ENCODE data around the gene COMMD9.

Gene COMMD9

DNA sequence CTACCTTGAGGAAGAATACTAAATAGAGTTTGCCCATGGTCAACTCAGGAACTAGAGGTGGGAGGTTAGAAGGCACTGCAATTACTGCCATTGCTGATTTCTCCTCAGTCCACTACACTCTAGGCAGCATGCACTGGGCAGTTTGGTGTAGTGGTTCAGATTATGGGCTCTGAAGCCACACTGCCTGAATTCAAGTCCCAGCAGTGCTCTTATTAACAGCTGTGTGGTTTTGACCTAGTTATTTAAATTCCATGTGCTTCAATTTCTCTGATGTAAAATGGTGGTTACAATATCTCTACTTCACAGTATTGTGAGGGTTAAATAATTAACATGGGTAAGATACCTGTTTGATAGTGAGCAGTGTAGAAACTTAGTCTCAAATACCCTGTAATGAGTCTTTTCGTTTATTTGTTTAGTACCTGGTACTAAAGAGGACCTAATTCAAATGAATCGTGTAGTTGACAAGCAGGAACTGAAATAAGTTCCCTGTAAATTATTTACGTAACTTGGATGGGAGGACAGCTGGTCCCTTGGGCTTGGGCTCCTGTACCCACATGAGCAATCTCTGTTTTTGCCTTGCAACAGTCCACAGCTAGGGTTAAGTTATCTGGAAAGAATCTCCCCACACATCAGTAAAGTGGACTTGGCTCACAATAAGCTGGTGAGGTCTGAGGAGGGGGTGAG lies 24.7 kb upstream of the COMMD9 start:
- Histone ChIP-seq H3K4me1 (ENCODE audit: insufficient read depth, low read length, poor library complexity, severe bottlenecking) (peaks cover 33% of the 10 kb centered on the region), H3K9me2 (replicated peaks; ENCODE audit: low read depth, low read length) (no peaks in the 10 kb centered on the region), H3K79me2 (ENCODE audit: insufficient read depth, low read length) (no peaks in the 10 kb centered on the region), H3K4me2 (ENCODE audit: low read depth, low read length, poor library complexity, severe bottlenecking) (no peak overlapping the region), H3K9me3 (ENCODE audit: insufficient read depth, low read depth, low read length) (no peaks in the 10 kb centered on the region), H3K27me3 (ENCODE audit: insufficient read depth, low read length, poor library complexity, severe bottlenecking) (no peaks in the 10 kb centered on the region), H3F3A (ENCODE audit: low read depth) (no peaks in the 10 kb centered on the region), H4K20me1 (ENCODE audit: insufficient read depth, low read length, poor library complexity, severe bottlenecking) (no peaks in the 10 kb centered on the region), H3K9ac (ENCODE audit: low read depth, low read length, poor library complexity, severe bottlenecking) (no peak overlapping the region), H3K4me3 (ENCODE audit: low read length, poor library complexity, severe bottlenecking) (no peak overlapping the region), H2AFZ (ENCODE audit: low read length) (no peak overlapping the region), H3K36me3 (ENCODE audit: insufficient read depth, low read length) (no peaks in the 10 kb centered on the region)
- TF ChIP-seq, protein P1, sequence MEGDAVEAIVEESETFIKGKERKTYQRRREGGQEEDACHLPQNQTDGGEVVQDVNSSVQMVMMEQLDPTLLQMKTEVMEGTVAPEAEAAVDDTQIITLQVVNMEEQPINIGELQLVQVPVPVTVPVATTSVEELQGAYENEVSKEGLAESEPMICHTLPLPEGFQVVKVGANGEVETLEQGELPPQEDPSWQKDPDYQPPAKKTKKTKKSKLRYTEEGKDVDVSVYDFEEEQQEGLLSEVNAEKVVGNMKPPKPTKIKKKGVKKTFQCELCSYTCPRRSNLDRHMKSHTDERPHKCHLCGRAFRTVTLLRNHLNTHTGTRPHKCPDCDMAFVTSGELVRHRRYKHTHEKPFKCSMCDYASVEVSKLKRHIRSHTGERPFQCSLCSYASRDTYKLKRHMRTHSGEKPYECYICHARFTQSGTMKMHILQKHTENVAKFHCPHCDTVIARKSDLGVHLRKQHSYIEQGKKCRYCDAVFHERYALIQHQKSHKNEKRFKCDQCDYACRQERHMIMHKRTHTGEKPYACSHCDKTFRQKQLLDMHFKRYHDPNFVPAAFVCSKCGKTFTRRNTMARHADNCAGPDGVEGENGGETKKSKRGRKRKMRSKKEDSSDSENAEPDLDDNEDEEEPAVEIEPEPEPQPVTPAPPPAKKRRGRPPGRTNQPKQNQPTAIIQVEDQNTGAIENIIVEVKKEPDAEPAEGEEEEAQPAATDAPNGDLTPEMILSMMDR (conservative IDR thresholded peaks at IDR 0.05; ENCODE audit: low read length), result no peak
- TF ChIP-seq EZH2phosphoT487 (IDR thresholded peaks at IDR 0.05; ENCODE audit: borderline replicate concordance), result no peak

DNA sequence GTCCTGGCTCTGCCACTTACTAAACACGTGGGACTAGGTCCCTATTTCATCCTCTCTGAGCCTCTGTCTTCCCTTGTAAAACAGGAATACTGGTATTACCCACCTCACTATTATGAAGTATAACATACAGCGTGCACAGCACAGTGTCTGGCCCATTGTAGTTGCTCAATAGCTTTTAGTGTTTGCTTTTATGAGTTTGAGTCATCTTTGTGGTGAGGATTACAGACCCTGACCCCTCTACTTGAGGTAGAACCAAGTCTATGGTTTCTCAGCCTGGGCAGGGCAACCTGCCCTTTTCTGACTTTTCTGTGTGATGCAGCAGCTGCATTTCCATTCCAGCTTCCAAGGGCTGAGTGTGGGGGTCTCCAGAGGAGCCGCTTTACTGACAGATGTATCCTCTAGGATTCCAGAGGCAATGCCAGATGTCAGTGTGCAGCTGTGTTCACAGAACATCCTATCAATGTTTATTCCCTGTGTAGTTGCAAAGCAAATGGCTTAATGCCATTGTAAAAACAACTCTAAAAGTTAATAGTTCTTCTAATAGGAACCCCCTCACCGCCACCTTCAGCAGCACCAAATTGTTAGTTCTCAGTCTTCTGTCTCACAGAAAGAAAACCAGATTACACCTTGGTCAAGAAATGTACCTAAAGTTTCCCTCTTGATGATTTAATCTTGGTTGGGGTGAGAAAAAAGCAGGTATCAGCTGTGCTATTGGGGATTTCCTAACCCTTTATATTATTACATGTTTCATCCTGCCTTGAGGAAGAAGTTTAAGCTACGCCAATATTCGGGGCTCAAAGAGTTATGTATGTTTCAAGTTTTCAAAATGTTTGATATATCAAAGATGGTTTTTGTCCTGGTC lies 23.6 kb upstream of the COMMD9 start:
- Histone ChIP-seq H2AFZ (ENCODE audit: low read length) (no peak overlapping the region), H3K36me3 (ENCODE audit: insufficient read depth, low read length) (no peaks in the 10 kb centered on the region)

DNA sequence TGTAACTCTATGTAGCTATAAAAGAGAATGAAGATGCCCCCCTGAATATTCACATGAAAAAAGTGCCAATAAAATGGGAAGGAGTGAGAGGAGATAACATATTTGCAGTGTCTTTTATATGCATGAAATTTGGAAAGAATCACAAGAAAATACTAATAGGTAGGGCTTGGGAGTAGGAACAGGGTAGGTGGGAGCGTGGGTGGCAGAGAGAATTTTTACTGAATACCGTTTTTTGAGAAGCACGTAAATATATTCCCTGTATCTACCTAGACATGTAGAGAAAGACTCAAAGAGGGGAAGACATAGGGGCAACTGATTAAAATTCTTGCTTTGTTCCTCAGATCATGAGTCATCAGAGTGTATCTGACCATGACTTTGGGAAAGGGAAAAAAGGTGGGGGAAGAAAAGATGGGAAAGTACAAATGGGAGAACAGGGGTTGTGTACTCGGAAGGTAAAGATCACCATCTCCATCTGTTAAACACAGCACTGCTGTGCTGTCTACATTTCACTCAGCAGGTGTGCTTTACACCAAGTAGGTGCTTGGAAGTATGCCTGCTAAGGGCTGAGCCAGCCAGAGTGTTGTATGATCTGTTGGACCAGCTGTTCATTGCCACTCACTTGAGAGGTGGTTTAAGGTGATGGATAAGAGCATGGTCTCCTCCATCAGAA lies 22.8 kb upstream of the COMMD9 start:
- no peak overlapping the region for H3K4me3 ChIP-seq (ENCODE audit: low read length, poor library complexity, severe bottlenecking)
- TF ChIP-seq EZH2phosphoT487 (IDR thresholded peaks at IDR 0.05; ENCODE audit: borderline replicate concordance), result no peak
- TF ChIP-seq, protein P1 (conservative IDR thresholded peaks at IDR 0.05; ENCODE audit: low read length), result no peak
- no peaks in the 10 kb centered on the region for H4K20me1 ChIP-seq (ENCODE audit: insufficient read depth, low read length, poor library complexity, severe bottlenecking)
- H2AFZ ChIP-seq (ENCODE audit: low read length), result no peak overlapping the region
- peaks cover 37% of the 10 kb centered on the region for H3K4me1 ChIP-seq (ENCODE audit: insufficient read depth, low read length, poor library complexity, severe bottlenecking)
- H3K27me3 ChIP-seq (ENCODE audit: insufficient read depth, low read length, poor library complexity, severe bottlenecking), result no peaks in the 10 kb centered on the region
- H3K9ac ChIP-seq (ENCODE audit: low read depth, low read length, poor library complexity, severe bottlenecking), result no peak overlapping the region
- H3K4me2 ChIP-seq (ENCODE audit: low read depth, low read length, poor library complexity, severe bottlenecking), result peak overlapping the region; percentile 0
- H3F3A ChIP-seq (ENCODE audit: low read depth), result no peaks in the 10 kb centered on the region
- no peaks in the 10 kb centered on the region for H3K36me3 ChIP-seq (ENCODE audit: insufficient read depth, low read length)
- no peaks in the 10 kb centered on the region for H3K9me2 ChIP-seq (replicated peaks; ENCODE audit: low read depth, low read length)
- H3K79me2 ChIP-seq (ENCODE audit: insufficient read depth, low read length), result no peaks in the 10 kb centered on the region
- no peaks in the 10 kb centered on the region for H3K9me3 ChIP-seq (ENCODE audit: insufficient read depth, low read depth, low read length)

More for the DNA sequence above, 23.6 kb upstream of the COMMD9 start:
- Histone ChIP-seq H3K4me2 (ENCODE audit: low read depth, low read length, poor library complexity, severe bottlenecking) (peak overlapping the region; percentile 0), H3K9ac (ENCODE audit: low read depth, low read length, poor library complexity, severe bottlenecking) (no peak overlapping the region), H3K9me3 (ENCODE audit: insufficient read depth, low read depth, low read length) (no peaks in the 10 kb centered on the region), H3K4me1 (ENCODE audit: insufficient read depth, low read length, poor library complexity, severe bottlenecking) (peaks cover 33% of the 10 kb centered on the region), H3K9me2 (replicated peaks; ENCODE audit: low read depth, low read length) (no peaks in the 10 kb centered on the region), H3K27me3 (ENCODE audit: insufficient read depth, low read length, poor library complexity, severe bottlenecking) (no peaks in the 10 kb centered on the region), H3K4me3 (ENCODE audit: low read length, poor library complexity, severe bottlenecking) (no peak overlapping the region), H3F3A (ENCODE audit: low read depth) (no peaks in the 10 kb centered on the region), H4K20me1 (ENCODE audit: insufficient read depth, low read length, poor library complexity, severe bottlenecking) (no peaks in the 10 kb centered on the region), H3K79me2 (ENCODE audit: insufficient read depth, low read length) (no peaks in the 10 kb centered on the region)
- no peak for TF ChIP-seq EZH2phosphoT487 (IDR thresholded peaks at IDR 0.05; ENCODE audit: borderline replicate concordance)
- TF ChIP-seq, protein P1 (conservative IDR thresholded peaks at IDR 0.05; ENCODE audit: low read length), result no peak
